NCI-H1694 treated with DMSO at 0.1 percent for 48 hours (cell line): ENCODE measurements around the gene LRRC71.

Experiments
- DNase-seq: peaks from one replicate; lab custom pipeline; 2025; lab: John Stamatoyannopoulos, UW

The LRRC71 gene

DNA sequence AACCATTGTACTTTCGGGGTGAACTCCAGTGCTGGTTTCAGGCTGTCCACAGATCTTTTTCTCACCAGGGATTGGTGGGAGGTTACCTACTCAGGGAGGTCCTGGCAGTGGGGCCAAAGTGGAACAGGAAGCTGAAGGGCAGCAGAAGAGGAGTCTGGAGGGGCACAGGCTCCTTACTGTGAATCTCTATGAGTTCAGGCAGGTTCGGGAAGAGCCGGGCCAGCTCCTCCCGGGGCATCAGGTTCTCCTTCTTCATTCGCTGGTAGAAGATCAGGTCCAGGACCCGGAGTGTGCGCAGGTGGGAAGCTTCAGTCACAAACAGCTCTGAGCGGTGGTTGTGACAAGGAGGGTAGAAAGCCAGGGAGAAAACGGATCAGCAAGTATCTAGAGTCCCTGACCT, 26.7 kb downstream of the LRRC71 start:
- DNase-seq, result no peak

DNA sequence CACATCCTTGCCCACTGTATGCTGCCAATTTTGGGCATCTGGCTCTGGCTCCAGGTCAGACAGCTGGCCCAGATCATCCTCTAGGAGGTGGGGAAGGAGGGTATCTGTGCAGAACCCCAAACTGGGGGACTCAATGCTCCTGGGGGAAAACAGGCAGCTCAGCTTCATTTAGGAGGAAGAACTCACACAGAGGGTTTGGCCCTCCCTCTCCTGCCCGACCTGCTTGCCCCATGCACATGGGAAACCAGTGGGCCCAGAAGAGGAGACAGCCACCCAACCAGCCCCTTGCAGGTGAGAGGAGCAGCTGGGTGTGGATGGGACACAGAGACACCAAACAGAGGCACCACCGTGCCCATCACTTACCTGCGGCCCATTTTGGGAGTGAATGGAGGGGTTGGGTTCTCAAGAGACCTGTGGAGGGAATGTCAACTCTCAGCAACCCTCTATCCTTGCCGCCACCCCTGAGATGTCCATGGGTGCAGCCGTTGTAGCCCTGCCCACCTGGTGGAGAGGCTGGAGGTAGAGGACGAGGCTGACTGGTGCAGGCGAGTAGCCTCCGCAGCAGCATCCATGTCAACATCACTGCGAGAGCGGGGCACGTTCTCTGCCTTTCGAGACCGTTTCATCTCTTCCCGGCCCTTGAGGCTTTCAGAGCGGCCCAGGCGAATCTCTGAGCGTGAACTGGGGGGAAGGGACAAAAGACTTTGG, 27.5 kb downstream of the LRRC71 start:
- DNase-seq, result no peak

DNA sequence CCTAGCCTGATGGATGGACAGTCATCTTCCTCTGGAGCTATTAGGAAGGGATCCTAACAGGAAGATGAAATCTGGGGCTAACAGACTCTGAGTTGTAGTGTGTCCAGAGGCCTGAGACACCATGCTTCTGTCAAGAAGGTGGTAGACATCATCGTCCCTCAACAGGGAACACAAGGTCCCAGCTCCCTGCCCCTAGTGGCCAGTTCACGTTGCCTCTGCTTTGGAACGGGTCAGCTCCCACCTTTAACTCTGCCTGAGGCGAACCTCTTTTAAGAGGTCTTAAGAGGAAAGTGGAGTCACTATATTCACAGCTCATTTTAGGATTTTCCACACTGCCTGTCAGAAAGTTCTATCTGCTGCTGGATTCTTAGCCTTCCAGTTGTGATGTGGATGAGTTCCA, 28.3 kb downstream of the LRRC71 start:
- no peak for DNase-seq

DNA sequence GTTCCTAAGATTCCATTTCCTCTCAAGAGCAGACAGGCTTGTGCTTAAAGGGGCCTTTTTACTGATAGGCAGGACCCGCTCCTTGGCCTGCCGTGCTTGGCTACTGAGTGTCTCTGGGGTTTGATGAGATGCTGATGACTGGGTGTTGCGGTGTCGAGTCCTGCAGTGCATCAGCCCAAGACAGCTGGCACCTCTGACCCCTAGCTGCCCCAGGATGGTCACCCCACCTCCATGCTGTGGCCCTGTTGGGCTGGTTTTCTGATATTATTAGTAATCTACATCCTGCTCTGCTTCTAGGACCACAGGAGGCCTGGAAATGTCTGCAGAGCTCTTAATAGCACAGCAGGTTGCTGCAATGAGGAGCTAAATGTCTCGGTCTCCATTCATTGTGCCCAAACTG, 28.7 kb downstream of the LRRC71 start:
- DNase-seq, result no peak

DNA sequence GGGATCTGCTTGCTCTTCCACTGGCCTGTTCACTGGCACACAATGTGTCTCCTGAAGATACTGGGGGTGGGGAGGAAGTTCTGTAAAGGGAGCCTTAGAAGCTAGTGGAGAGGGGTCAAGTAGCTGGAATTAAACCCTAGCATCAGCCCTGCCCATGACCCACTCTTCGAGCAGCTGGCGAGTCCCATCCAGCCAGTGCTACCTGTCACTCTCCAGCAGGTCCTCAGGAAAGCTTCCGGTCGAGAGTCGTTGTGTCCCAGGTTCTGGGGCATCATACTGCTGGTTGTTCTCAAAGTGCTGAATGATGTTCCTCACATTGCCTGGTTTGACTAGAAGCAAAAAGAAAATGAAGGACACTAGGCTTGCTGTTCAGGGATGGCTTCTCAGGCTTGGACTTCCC, 30.9 kb downstream of the LRRC71 start:
- no peak for DNase-seq

DNA sequence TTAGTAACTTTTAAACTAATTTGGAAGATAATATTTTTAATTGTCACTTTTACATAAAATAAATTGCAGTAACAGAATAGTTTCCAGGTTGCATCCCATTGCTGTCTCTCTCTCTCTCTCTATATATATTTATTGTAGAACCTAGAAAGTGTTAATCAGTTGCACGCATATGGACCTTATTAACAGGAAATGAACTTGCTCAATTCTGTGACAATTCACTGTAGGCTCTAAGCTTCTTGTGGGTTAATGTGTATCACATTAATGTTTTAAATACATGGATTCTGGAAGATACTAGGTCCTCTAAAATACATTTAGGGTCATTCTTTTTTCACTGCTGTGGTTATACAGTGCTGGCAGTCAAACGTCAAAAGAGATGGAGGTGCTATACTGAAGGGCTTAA, 33.1 kb downstream of the LRRC71 start:
- no peak for DNase-seq

DNA sequence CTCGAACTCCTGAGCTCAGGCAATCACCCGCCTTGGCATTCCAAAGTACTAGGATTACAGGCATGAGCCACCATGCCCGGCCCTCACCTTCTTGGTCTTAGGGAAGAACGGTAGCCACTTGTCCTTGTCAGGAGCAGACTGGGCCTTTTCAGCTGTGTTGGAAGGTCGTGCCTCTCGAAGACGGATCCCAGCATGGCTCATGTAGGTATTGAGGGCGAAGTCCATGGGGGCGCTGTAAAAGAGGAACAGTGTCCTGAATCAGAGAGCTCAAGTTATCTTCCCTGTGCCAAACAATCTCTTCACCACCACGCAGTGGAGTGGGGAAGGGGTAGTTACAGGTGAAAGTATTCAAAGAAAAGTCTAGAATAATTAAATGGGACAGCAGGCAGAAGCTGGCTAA, 35.9 kb downstream of the LRRC71 start:
- DNase-seq, result no peak

DNA sequence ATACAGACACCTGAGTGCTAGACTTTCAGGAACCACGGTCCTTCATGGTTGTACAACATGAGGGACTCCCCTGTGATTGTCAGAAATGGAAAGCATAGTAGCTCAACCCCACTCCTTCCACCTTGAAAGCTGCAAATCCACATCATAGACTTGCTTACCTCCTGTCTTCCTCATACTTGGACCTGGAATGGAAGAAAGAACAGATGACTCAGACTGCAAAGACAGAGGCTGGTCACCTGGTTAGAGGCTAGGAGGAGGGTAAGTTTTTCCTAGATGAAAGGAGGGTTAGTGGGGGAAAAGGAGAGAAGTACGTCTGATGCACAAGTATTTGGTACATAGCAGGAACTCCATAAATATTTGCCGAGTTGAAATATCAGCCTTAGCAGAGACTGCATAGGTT, 37.2 kb downstream of the LRRC71 start:
- DNase-seq, result no peak

DNA sequence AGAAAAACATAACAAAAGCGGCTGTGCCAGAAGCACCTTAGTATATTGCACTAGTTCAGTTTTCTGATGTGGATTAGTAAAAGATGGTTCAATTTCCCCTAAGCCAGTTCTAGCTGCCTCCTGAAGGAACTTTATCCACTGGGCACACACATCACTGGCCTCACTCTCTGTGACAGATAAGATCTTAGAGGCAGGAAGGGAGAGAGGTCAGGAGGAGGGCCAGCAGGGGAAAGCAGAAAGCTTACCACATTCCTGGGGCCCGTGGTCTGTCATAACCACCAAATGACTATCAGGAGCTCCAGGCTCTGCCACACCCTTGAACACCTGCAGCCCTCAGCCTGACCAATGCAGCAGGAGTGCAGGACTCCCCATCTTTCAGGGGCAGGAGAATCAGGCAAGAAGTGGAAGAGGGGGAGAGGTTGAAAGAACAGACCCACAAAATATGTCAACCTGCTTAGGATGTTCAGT, 37.8 kb downstream of the LRRC71 start:
- DNase-seq, result no peak

DNA sequence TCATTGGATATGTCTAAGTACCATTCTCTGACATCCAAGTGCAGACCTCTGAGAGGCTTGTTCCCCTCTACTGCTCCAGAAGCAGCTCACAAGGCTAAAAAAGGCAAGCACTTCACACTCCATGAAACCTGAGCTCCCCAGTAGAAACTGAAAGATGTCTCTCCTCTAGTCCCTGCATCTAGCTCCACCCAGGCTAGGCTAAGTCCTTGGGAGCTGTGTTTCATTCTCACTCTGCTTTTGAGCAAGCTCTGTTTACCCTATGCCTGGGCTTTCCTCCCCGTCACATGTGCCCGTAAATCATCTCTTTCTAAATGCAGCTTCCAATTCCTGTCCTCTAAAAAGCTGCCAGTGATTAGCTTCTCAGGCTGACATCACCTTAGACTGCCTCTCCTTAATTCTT, 39.0 kb downstream of the LRRC71 start:
- no peak for DNase-seq

DNA sequence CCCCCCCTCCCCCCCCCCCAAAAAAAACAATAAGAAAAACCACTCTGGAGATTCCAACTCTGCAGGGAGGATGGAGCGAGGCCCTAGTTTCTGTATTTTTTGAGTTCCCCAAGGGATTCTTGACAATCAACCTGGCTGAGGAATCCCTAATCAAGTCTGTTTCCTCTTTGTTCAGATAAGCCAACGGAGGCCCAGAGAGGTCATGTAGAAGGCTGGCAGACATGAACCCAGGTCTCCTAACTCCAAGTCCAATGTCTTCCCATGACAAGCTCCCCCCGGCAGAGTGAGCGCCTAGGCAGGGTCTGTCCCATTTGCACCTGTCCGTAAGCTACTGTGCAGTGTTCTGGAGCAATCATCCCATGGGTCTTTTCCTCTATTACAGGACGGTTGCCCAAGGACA, 39.5 kb downstream of the LRRC71 start:
- no peak for DNase-seq

DNA sequence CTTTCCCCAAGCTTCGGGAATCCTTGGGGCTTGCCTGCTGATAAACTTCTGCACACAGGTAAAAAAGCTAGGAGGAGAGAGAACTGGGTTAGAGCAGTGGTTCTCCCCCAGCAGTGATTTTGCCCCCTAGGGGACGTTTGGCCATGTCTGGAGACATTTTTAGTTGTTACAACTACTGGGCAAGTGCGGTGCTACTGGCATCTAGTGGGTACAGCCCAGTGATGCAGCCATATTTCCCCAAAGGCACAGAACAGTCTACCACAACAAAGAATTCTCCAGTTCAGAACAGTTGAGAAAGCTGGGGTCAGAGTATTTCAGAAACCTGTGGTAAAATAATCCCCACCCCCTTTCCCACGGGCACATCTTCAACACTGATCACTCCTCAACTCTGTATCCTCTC, 41.3 kb downstream of the LRRC71 start:
- no peak for DNase-seq

DNA sequence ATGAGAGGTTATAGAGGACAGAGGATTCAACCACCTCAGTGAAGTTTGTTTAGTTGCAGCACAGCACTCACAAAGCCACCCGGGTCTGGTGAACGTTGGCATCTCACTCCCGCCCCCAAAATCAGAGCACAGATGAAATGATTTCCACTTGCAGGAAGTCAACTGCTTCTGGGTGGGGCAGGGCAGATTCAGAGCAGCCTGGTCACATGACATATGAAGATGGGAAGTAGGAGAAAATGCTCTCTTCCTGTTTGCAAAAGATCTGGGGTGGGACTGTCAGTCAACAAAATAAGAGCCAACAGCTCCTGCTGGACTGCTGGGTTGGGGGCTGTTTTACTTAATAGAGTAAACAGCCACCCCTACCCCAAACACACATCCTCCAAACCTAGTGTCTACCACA, 43.2 kb downstream of the LRRC71 start:
- DNase-seq, result no peak

DNA sequence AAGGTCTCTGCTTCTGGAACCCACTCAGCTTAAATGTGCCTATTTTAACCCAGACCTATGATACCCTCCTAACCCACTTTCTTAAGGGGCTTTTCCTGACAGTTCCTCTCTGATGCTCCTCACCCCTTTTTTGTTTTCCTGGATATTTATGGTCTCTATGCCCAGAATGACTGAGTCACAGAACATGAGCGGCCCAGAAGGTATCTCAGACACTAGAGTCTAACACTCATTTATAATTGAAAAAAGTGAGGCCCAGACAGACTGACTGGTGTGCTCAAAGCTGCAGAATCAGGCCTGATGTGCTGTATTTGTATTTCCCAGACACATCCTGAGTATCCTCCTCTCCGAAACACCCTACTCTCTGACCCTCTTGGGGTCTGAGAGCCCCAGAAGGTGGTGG, 44.0 kb downstream of the LRRC71 start:
- DNase-seq, result no peak

DNA sequence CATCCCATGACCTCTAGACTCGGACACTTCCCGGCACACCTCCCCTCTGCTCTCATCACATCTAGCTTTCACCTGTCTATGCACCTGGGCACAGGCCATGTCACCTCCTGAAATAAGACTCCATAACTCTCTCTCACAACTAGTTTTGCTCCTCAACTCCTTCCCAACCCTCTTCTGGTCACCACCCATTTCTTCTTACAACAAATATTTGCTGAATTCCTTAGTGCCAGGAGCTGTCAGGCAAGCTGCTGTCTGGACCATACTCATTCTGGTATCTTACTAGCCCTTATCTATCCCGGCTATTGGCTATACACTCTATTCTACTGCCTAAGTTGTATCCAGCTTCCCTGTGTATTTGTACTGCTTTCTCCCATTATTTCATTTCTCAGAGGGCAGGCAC, 49.1 kb downstream of the LRRC71 start:
- DNase-seq, result no peak

DNA sequence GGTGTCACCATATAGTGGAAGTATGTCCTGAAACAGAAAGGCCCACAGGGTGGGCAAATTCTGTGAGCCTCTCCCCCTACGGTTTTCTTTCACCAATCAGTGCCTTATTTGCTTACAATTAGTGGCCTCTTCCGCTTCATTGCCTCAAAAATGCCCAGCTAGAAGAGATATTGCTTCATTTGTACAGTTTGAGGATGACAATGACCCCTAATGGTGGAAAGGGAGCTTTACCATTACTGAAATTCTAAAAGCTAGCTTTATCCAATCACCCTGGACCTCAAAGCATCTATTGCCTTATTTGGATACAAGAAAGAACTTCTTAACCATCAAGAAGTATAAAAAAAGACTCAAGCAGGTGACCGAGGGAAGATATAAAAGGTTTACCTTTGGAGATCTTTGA, 49.6 kb downstream of the LRRC71 start:
- DNase-seq, result no peak

DNA sequence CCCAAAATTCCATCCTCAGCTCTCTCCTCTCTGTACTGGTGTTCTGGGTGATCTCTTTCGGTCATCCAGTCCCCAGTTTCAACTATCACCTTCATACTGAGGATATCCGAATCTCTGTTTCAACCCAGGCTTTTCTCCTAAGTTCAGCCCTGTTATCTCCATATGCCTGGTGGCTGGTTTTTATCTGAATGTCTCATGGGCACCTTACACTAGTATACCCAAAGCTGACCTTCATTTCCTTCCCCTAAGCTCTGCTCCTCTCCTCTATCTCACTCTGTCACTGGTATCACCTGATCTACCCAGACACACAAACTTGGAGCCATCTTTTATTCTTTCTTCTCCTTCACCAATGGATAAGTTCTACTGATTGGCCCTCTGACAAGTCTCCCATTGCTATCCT, 53.0 kb downstream of the LRRC71 start:
- DNase-seq, result no peak

DNA sequence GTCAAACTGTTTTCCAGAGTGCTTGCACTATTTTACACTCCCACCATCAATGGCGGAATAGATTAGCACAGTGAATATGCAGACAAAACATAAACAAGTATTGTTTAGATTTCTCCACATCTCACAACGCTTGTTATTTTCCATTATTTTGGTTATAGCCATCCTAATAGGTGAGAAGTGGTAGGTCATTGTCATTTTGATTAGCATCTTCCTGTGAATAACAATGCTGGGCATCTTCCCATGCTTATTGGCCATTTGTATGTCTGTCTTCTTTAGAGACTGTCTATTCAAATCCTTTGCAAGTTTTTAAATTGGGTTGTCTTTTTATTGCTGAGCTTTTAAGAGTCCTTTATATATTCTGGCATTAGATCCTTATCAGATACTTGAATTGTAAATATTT, 54.7 kb downstream of the LRRC71 start:
- DNase-seq, result no peak

DNA sequence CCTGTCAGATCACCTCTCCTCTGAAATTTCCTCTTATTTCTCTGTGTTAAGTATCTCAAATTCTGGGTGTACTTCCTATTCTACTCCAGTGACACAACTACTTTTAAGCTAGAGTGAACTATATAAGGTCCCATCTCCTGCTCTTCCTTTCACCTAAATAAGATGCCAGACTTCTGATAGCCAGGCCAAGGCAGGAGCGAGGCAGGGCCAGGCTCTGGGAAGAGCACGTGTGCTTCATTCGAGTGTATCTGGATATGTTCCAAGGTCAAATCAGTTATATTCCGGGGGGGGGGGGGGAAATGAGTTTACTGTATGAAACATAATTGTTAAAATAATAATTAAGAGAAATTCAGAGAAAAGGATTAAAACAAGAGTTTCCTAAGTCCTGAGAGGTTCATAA, 60.1 kb downstream of the LRRC71 start:
- DNase-seq, result no peak
